Fibroblast of the conjunctiva (primary cell): ENCODE results near the gene HDHD3.

Experiments
- DNase-seq: peaks from one replicate; pipeline ENCODE4 v3.0.0-alpha.2; 2010; ENCODE audit warnings: low read depth

HDHD3 gene

GRCh38 chr9:113328045-113328782, 48.6 kb downstream of the HDHD3 start:
- DNase-seq, result no peak

GRCh38 chr9:113326230-113326629, 50.6 kb downstream of the HDHD3 start:
- DNase-seq, result no peak
